ENCODE measurements around the gene CYP8B1. TPM values are rescaled to one million over a fixed set of nuclear protein-coding genes. Genes with fewer than 3 reads are reported as not detected.

The CYP8B1 gene
- total and polyA plus RNA-seq, 9 of the 15 experiments (the other 6 are each of a cell fraction or from before 2014, with no cell fraction given): 0.04 TPM; not detected in 8

- TF ChIP-seq SAP30 (IDR thresholded peaks at IDR 0.05; ENCODE audit: borderline replicate concordance, insufficient read depth, low read depth, low read length, poor library complexity, severe bottlenecking) (no peak), ZSCAN29 (IDR thresholded peaks at IDR 0.05) (no peak), PBX2 (CRISPR knock-in tag; IDR thresholded peaks at IDR 0.05; ENCODE audit: low read depth) (no peak), PBX2 (tag; conservative IDR thresholded peaks at IDR 0.05; ENCODE audit: low read depth) (no peak; the same call in 1 of the 2 replicates), SMARCA4 (IDR thresholded peaks at IDR 0.05) (no peak), ZNF76 (CRISPR knock-in tag; IDR thresholded peaks at IDR 0.05; ENCODE audit: borderline replicate concordance) (no peak), ADNP (tag; IDR thresholded peaks at IDR 0.05) (no peak), BMI1 (IDR thresholded peaks at IDR 0.05; ENCODE audit: low read length) (no peak), ESRRB (CRISPR knock-in tag; IDR thresholded peaks at IDR 0.05; ENCODE audit: borderline replicate concordance) (no peak), ELK3 (CRISPR knock-in tag; IDR thresholded peaks at IDR 0.05) (no peak), HNRNPK (IDR thresholded peaks at IDR 0.05; ENCODE audit: low read depth, low read length, poor library complexity, severe bottlenecking) (no peak), HMBOX1 (IDR thresholded peaks at IDR 0.05) (no peak), ZKSCAN3 (CRISPR knock-in tag; IDR thresholded peaks at IDR 0.05) (no peak), BCOR (IDR thresholded peaks at IDR 0.05) (no peak), SIRT6 (IDR thresholded peaks at IDR 0.05; ENCODE audit: low read depth, low read length) (no peak), GTF3C2 (IDR thresholded peaks at IDR 0.05; ENCODE audit: borderline replicate concordance, extremely low read depth, insufficient read length) (no peak), ZNF589 (CRISPR knock-in tag; IDR thresholded peaks at IDR 0.05; ENCODE audit: low read depth) (no peak), TRIM28 (IDR thresholded peaks at IDR 0.05) (no peak), ELK1 (CRISPR knock-in tag; IDR thresholded peaks at IDR 0.05) (no peak), ARHGAP35 (IDR thresholded peaks at IDR 0.05; ENCODE audit: partially characterized antibody) (no peak)
Measured at GRCh38 chr3:42855547-42856380, 19.9 kb downstream of the CYP8B1 start (continued).

Data from K562 (cell line).